Measurements from ENCODE around the gene ATG16L2.
"Not testable (repeated sequence)": the region's sequence is repeated elsewhere in the genome, so short reads cannot be mapped to it uniquely, and the experiment has no call there.

ATG16L2 gene

GRCh38 chr11:72851726-72852125, 37.5 kb downstream of the ATG16L2 start:
- DNase-seq, result no peak

- no peak for DNase-seq
Measured at GRCh38 chr11:72856065-72856464, 41.9 kb downstream of the ATG16L2 start.

GRCh38 chr11:72856551-72857345, 42.5 kb downstream of the ATG16L2 start:
- DNase-seq, result no peak

- not testable (repeated sequence) for DNase-seq
Measured at GRCh38 chr11:72858267-72858666, 44.1 kb downstream of the ATG16L2 start.

- no peak for DNase-seq
Measured at GRCh38 chr11:72859126-72859525, 44.9 kb downstream of the ATG16L2 start.

GRCh38 chr11:72860010-72860409, 45.8 kb downstream of the ATG16L2 start:
- no peak for DNase-seq

GRCh38 chr11:72860592-72860991, 46.4 kb downstream of the ATG16L2 start:
- DNase-seq, result no peak

- no peak for DNase-seq
Measured at GRCh38 chr11:72863091-72863490, 48.9 kb downstream of the ATG16L2 start.

- no peak for DNase-seq
Measured at GRCh38 chr11:72863916-72864315, 49.7 kb downstream of the ATG16L2 start.

GRCh38 chr11:72864702-72865655, 50.8 kb downstream of the ATG16L2 start:
- DNase-seq, result peak; percentile 70

- no peak for DNase-seq
Measured at GRCh38 chr11:72867970-72868369, 53.8 kb downstream of the ATG16L2 start.

- no peak for DNase-seq
Measured at GRCh38 chr11:72869831-72870230, 55.6 kb downstream of the ATG16L2 start.

GRCh38 chr11:72871119-72871518, 56.9 kb downstream of the ATG16L2 start:
- no peak for DNase-seq

GRCh38 chr11:72872012-72872411, 57.8 kb downstream of the ATG16L2 start:
- DNase-seq, result no peak

- DNase-seq, result no peak
Measured at GRCh38 chr11:72875736-72876135, 61.5 kb downstream of the ATG16L2 start.

- DNase-seq, result no peak
Measured at GRCh38 chr11:72876147-72876546, 61.9 kb downstream of the ATG16L2 start.
